GM21786 (cell line): Measurements from ENCODE around the gene ITCH.
"Not testable (repeated sequence)": the region's sequence is repeated elsewhere in the genome, so short reads cannot be mapped to it uniquely, and the experiment has no call there.

ENCODE experiments used
- ATAC-seq: cut with Tn5 transposase; IDR thresholded peaks from one replicate; pipeline ENCODE4 v1.9.1; 2021; ENCODE audit not compliant: unreplicated experiment

ITCH gene

DNA sequence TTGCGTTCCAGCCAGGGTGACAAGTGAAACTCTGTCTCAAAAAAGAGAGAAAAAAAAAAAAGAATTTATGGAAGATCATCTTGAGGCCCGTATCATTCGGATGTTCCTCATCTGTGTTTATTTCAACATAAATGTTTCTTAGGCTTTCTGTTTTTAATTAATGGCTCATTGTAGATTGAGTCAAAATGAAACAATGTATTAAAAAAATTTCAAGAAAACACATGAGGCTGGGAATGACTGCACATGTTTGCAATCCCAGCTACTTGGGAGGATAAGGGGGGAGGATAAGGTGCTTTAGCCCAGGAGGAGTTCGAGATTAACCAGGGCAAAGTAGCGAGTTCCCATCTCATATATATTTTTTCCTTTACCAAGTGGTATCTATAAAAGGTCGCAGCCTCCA is 47.3 kb downstream of the ITCH start:
- no peak for ATAC-seq

DNA sequence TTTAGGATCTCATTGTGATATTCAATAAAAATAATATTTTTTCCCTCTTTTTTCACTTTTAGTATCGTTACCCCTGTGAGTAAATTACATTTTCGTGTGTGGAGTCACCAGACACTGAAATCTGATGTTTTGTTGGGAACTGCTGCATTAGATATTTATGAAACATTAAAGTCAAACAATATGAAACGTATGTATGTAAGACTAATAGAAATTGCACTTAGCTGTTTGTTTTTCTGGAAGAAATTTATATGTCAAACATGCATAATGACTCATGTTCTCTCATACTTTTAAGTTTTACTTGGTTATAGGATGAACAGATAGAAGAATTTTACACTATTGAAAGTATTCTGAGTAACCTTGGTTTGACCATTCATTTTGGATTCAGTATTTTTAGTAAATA is 49.4 kb downstream of the ITCH start:
- ATAC-seq, result no peak

DNA sequence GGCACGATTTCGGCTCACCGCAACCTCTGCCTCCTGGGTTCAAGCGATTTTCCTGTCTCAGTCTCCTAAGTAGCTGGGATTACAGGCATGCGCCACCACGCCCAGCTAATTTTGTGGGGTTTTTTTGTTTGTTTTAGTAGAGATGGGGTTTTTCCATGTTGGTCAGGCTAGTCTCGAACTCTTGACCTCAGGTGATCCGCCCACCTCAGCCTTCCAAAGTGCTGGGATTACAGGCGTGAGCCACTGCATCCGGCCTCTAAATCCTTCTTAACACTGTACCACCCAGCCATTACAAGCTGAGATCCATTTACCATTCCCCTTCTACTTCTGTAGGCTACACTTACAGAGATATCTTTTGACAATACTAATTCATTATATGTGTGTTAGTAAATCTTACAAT is 51.5 kb downstream of the ITCH start:
- not testable (repeated sequence) for ATAC-seq

DNA sequence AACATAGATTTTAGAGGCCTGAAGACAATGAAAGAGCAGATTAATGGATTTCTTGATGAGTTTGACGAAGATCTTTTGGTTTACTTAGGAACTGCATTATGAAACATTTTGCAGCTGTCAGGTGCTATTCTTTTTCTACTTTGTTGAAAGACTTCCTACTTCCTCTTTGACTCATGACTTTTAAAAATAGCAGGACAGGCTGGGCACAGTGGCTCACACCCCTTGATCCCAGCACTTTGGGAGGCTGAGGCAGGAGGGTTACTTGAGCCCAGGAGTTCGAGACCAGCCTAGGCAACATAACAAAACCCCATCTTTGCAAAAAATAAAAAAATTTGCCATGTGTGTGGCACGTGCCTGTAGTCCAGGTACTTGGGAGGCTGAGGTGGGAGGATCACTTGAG is 52.0 kb downstream of the ITCH start:
- ATAC-seq, result peak; percentile 76

DNA sequence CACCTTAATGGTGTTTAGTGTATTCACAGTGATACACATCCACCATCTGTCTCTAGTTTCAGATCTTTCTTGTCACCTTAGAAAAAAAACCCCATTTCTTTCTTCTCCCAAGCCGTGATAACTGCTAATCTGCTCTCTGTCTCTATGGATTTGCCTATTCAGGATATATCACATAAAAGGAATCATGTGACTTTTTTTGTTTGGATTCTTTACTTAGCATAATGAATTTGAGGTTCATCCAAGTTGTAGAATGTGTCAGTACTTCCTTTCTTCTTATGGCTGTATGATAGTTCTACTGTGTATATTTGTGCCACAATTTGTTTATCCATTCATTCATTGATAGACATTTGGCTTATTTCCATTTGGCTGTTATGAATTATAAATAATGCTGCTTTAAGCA is 57.1 kb downstream of the ITCH start:
- no peak for ATAC-seq

DNA sequence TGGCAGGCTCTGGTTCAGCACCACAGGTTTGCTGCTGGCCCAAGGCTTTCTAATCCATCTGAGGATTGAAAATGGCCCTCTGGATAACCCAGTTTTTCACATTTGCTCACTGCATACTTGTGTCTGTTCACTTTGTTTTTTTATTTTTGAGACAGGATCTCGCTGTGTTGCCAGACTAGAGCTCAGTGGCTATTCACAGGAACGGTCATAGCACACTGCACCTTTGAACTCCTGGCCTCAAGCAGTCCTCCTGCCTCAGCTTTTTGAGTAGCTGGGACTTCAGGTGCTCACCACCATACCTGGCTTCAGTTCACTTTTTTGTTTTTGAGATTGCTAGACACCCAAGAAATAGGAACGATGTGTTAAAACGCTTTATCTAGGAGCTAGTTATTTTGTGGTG is 57.9 kb downstream of the ITCH start:
- no peak for ATAC-seq

DNA sequence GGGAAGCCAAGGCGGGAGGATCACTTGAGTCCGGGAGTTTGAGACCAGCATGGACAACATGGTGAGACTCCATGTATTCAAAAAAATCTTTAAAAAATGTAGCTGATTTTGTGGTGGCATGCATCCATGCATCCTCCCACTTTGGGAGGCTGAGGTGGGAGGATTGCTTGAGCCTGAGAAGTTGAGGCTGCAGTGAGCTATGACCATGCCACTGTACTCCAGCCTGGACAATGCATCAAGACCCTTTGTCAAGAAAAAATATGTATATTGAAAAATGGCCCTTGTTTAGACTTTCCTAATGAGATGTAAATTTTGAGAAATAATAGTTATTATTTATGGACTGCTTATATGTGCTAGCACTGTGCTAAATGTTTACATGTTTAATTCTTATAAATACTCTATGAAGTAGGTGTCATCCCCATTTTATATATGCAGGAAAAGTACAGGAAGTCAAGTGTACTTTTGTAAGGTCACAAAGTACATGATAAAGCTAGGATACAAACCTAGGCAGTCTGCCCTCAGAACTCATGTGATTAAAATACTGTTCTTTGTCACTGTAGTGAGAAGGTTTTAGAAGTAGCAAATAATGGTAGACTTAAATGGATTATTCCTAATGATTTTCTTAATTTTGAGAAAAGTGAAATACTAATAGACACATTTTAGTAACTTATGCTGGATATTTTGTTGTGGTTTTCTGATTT is 58.8 kb downstream of the ITCH start:
- no peak for ATAC-seq

DNA sequence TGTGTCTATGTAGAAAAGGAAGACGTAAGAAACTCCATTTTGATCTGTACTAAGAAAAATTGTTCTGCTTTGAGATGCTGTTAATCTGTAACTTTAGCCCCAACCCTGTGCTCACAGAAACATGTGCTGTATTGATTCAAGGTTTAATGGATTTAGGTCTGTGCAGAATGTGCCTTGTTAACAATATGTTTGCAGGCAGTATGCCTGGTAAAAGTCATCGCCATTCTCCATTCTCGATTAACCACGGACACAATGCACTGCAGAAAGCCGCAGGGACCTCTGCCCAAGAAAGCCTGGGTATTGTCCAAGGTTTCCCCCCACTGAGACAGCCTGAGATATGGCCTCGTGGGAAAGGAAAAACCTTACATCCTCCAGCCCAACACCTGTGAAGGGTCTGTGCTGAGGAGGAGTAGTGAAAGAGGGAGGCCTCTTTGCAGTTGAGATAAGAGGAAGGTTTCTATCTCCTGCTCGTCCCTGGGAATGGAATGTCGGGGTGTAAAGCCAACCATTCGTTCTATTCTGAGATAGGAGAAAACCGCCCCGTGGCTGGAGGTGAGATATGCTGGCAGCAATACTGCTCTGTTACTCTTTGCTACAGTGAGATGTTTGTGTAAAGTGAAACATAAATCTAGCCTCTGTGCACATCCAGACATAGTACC is 62.1 kb downstream of the ITCH start:
- ATAC-seq, result not testable (repeated sequence)

DNA sequence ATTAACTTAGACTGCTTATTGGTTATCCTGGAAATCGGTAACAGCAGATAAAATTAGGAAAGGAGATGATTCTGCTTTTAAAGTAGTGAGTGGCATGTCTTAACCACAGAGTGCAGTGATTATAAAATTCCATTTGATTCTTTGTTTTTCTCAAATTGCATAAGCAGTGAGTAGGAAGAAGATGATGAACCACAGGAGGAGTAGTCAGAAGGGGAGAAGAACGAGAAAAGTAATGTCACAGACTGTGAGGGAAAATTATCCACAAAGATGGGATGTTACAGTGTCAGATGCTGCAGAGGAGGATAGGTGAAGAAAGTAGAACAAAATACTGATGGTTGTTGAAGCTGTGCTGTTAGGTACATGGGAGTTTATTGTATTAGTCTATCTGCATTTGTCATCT is 63.0 kb downstream of the ITCH start:
- no peak for ATAC-seq

DNA sequence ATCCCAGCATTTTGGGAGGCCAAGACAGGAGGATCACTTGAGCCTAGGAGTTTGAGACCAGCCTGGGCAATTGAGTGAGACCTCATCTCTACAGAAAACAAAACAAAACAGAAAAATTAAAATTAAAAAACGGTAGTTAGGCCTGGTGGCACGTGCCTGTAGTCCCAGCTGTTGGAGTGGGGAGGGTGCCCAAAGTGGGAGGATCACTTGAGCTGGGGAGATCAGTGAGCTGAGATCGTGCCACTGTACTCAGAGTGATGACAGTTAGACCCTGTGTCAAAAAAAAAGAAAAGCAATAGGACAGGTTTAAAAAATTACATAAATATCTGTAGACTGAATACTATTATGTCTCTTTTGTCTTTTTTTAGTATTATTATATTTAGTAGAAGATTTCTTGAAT is 64.3 kb downstream of the ITCH start:
- ATAC-seq, result no peak

DNA sequence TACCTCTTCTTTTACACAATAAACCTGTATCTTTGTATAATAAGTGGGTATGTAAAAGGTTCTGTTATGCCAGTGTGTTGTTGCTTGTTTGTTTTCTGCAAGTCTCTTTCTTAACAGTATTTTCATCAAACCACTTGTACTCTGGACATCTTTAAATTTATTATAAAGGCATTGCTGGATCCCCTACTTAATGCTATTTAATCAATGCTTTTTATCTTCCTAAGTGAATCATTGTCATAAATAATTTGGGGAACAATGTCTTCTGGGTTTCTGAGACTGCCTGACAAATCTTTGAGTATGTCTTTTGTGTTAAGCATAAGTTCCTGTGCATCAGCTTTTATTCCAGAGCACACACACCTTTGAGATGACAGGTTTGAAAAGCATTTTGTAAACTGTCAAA is 64.7 kb downstream of the ITCH start:
- ATAC-seq, result no peak

DNA sequence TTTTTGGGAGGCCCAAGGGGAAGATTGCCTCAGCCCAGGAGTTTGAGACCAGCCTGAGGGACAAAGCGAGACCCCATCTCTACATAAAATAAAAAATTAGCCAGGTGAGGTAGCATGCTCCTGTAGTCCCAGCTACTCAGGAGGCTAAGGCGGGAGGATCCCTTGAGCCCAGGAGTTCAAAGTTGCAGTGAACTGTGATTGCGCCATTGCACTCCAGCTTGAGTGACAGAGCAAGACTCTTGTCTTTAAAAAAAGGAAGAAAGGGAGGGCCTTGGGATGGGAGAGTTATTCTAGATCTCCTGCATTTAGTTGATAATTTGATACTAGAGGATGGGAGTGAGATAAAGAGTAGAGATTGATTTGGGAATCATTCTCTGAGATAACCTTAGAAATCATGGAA is 68.1 kb downstream of the ITCH start:
- no peak for ATAC-seq

DNA sequence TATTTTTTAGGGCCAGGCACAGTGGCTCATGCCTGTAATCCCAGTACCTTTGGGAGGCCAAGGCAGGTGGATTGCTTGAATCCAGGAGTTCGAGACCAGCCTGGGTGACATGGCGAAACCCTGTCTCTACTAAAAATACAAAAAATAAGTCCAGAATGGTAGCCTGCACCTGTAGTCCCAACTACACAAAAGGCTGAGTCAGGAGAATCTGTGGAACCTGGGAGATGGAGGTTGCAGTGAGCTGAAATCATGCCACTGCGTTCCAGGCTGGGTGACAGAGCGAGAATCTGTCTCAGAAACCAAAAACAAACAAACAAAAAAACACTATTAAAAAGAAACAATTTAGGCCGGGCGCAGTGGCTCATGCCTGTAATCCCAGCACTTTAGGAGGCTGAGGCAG is 69.6 kb downstream of the ITCH start:
- not testable (repeated sequence) for ATAC-seq

DNA sequence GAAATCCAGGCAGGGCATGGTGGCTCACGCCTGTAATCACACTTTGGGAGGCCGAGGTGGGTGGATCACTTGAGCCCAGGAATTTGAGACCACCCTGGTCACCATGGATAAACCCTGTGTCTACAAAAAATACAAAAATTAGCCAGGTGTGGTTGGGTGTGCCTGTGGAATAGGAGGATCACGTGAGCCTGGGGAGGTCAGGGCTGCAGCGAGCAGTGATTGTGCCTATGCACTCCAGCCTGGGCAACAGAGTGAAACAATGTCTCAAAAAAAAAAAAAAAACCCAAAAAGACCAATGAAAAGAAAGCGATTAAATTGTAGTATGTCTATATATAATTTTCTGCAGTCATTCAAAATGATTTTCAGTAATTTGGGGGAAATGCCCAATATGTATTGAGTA is 70.3 kb downstream of the ITCH start:
- ATAC-seq, result no peak

DNA sequence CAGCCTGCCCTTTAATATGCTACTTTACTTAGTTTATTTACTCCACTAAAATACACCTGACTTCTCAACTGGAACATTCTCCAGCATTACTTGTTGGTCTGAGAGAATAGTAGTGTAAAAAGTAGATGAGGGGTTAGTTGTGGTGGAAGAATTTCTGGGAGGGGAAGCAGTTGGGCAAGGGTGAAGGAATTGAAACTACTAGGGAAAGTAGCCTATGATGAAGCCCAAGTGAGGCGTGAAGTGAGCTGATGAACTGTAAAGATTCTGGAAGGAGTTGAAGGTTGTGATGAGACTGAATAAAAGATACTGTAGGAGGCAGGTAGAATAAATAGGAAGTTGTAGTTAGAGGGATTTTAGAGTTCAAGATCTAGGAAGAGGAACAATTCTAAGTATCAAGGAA is 72.5 kb downstream of the ITCH start:
- no peak for ATAC-seq

DNA sequence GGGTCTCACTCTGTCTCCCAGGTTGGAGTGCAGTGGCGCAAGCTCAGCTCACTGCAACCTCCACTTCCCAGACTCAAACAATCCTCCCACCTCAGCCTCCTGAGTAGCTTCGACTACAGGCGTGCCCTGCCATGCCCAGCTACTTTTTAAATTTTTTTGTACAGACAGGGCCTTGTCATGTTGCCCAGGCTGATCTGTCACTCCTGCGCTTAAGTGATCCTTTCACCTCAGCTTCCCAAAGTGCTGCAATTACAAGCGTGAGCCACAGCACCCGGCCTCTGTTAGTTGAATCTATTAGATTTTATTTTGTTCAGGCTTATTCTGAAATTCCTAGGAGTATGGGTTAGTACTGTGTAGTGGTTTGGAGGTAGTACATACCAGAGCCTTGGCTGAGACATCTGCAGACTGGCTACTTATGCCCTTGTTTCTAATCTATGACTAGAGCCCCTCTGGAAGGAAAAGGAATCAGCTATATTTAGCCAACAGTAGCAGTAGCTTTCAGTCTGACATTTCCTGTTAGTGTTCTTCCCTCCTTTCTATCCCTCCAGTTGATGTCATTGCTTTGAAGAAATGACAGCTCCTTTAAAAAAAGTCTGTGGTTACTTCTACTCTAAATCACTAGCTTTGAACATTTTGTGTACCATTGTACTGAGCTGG is 74.4 kb downstream of the ITCH start:
- ATAC-seq, result no peak

DNA sequence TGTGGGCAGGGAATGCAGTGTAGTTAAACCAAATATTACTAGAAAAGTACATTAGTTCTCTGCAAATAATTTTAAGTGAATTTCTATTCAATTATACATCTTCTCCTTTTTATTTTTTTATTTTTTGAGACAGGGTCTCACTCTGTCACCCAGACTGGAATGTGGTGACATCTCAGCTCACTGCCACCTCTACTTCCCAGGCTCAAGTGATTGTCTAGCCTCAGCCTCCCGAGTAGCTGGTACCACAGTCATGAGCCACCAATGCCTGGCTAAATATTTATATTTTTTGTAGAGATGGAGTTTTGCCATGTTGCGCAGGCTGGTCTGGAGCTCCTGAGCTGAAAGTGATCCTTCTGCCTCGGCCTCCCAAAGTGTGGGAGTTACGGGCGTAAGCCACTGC is 76.1 kb downstream of the ITCH start:
- ATAC-seq, result no peak

DNA sequence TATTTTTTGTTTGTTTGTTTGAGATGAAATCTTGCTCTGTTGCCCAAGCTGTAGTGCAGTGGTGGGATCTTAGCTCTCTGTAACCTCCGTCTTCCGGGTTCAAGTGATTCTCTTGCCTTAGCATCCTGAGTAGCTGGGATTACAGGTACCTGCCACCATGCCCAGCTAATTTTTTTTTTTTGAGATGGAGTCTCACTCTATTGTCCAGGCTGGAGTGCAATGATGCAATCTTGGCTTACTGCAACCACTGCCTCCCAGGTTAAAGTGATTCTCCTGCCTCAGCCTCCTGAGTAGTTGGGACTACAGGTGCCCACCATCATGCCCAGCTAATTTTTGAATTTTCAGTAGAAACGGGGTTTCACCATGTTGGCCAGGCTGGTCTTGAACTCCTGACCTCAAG is 78.3 kb downstream of the ITCH start:
- not testable (repeated sequence) for ATAC-seq

DNA sequence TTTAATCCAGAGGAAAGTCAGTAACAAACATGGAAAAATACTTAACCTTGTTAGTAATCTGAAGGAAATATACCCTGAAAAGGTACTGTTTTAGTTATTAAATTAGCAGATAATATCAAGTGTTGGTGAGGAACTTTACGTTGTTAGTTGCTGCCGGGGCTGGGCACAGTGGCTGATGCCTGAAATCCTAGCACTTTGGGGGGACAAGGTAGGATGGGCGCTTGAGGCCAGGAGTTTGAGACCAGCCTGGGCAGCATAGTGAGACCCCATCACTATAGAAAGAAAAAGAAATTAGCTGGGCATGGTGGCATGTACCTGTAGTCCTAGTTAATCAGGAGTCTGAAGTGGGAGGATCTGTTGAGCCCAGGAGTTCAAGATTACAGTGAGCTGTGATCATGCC is 80.5 kb downstream of the ITCH start:
- ATAC-seq, result no peak

DNA sequence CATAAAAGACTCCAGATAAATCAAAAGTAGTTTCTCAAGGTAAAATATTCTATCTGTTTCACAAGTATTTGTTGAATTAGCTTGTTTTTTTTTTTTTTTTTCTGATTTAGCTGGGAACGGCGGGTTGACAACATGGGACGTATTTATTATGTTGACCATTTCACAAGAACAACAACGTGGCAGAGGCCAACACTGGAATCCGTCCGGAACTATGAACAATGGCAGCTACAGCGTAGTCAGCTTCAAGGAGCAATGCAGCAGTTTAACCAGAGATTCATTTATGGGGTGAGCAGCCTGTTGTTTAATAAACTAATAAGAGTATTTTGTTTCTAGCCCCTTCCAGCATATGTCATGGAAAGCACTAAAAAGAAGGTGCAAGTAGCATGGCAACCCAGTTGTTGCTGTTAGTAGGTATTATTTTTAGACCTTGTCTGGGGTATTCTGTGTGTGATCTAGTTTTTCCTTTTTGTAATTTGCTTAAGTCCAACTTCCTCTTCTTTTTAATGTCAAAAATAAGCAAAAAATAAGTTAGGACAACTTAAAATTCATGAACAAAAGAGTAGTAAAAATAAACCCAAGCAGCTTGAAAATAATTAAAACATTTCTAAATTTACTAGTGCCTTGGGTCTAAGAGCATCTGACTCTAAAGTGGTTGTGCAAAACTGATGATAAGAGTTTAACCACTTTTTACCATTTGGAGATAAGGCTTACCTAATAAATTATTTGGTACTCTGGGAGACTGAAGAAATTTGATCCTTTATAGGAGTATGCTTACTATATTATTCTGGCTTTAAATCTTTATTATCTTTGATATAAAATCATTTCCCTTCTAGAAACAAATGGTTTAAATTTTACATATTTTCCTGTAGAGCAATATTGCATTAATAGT is 82.3 kb downstream of the ITCH start:
- no peak for ATAC-seq

DNA sequence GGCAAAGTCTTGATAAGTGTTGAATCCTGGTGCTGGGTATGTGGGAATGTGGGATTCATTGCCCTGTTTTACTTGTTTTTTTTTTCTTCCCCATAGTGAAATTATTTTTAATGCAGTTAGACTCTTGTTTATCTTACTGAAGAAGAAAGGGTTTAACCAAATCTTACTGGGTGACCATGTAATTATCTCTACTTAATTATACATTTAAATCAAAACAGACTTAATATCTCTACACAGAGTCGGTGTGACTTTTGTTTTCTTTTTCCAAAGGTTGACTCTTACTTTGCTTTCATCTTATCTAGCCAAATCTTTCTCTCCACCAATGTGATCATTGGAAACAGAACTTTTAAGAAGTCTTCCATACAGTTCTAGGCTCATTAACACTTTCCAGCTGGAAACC is 85.4 kb downstream of the ITCH start:
- no peak for ATAC-seq
